Head of caudate nucleus (tissue), 42 donors: ENCODE measurements around the gene SOHLH1.

ENCODE experiments used
- DNase-seq, 42 donors: peaks; one replicate each; pipeline versions ENCODE4 v3.0.0 to v3.0.0-alpha.2; 2020 to 2021; ENCODE audit warnings: mixed read lengths in 7 of 42
- intact Hi-C: fragments of 100-400 bp; cut with DNase I; formaldehyde crosslinking; loops from one replicate; pipeline ENCODE4 v1.15.0; 2022

Gene SOHLH1

GRCh38 chr9:135707252-135708138 lies 8.2 kb upstream of the SOHLH1 start:
- peak in 1 of 42 donors; percentile 25 for DNase-seq
- intact Hi-C loops, result no loop called here

GRCh38 chr9:135706288-135706687 lies 7.0 kb upstream of the SOHLH1 start:
- intact Hi-C loops, result no loop called here
- DNase-seq, result no peak

- intact Hi-C loops, result no loop called here
- peak in 1 of 42 donors; percentile 45 for DNase-seq
Measured at GRCh38 chr9:135705376-135705775, 6.1 kb upstream of the SOHLH1 start.

GRCh38 chr9:135704483-135704882 lies 5.2 kb upstream of the SOHLH1 start:
- no peak for DNase-seq
- intact Hi-C loops, result no loop called here

GRCh38 chr9:135703726-135704125 lies 4.4 kb upstream of the SOHLH1 start:
- intact Hi-C loops, result no loop called here
- DNase-seq, result peak in 5 of 42 donors; percentile 8 to 42 (median 21)

GRCh38 chr9:135701959-135702721 lies 2.9 kb upstream of the SOHLH1 start, which contains the start of gene KCNT1:
Gene KCNT1 (plus strand): TSS chr9:135702185. CDS start chr9:135702259, 74 bp downstream.
- DNase-seq, result peak in 39 of 42 donors; percentile 20 to 85 (median 67)
- intact Hi-C loops, result no loop called here

GRCh38 chr9:135701067-135701958 lies 2.0 kb upstream of the SOHLH1 start:
- no peak for DNase-seq
- intact Hi-C loops, result no loop called here

GRCh38 chr9:135700525-135700924 lies 1.2 kb upstream of the SOHLH1 start:
- intact Hi-C loops, result no loop called here
- DNase-seq, result no peak

GRCh38 chr9:135698767-135699166 lies 514 bp downstream of the SOHLH1 start:
- intact Hi-C loops, result no loop called here
- no peak for DNase-seq

- intact Hi-C loops, result no loop called here
- no peak for DNase-seq
Measured at GRCh38 chr9:135698236-135698635, 1.0 kb downstream of the SOHLH1 start.

- no peak for DNase-seq
- intact Hi-C loops, result no loop called here
Measured at GRCh38 chr9:135697226-135697625, 2.1 kb downstream of the SOHLH1 start.

- intact Hi-C loops, result no loop called here
Measured at GRCh38 chr9:135696446-135696845, 2.8 kb downstream of the SOHLH1 start.

GRCh38 chr9:135695642-135696041 lies 3.6 kb downstream of the SOHLH1 start:
- intact Hi-C loops, result no loop called here
- no peak for DNase-seq

More at GRCh38 chr9:135696446-135696845, 2.8 kb downstream of the SOHLH1 start:
- no peak for DNase-seq

GRCh38 chr9:135695036-135695435 lies 4.2 kb downstream of the SOHLH1 start:
- no peak for DNase-seq
- intact Hi-C loops, result no loop called here

GRCh38 chr9:135694414-135694813 lies 4.9 kb downstream of the SOHLH1 start:
- no peak for DNase-seq
- intact Hi-C loops, result no loop called here

- intact Hi-C loops, result no loop called here
- DNase-seq, result no peak
Measured at GRCh38 chr9:135693771-135694170, 5.5 kb downstream of the SOHLH1 start.

GRCh38 chr9:135693265-135693664 lies 6.0 kb downstream of the SOHLH1 start:
- peak; percentile 31 to 90 (median 72) for DNase-seq
- intact Hi-C loops, result no loop called here

- peak; percentile 61 to 94 (median 84) for DNase-seq
- intact Hi-C loops, result no loop called here
Measured at GRCh38 chr9:135692410-135692809, 6.9 kb downstream of the SOHLH1 start.
